ENCODE data around the gene USH2A. TPM values are rescaled to one million over a fixed set of nuclear protein-coding genes. Genes with fewer than 3 reads are reported as not detected.

The USH2A gene
- total RNA-seq, 1 donor from 2014 or later: not detected

- no peak for TF ChIP-seq CTCF (IDR thresholded peaks at IDR 0.05; ENCODE audit: insufficient read depth, low read length, poor library complexity, severe bottlenecking)
- no peaks in the 10 kb centered on the region for H3K36me3 ChIP-seq (ENCODE audit: control insufficient read depth, insufficient read depth, low read length)
- no peak overlapping the region for H3K4me3 ChIP-seq (ENCODE audit: low read depth, low read length)
- H3K27me3 ChIP-seq (ENCODE audit: control insufficient read depth, insufficient read depth, low read length): no peaks in the 10 kb centered on the region
- no peak for DNase-seq (ENCODE audit: low read depth)
Measured at GRCh38 chr1:216210081-216210480, 213.2 kb downstream of the USH2A start.

GRCh38 chr1:216209125-216209524, 214.1 kb downstream of the USH2A start:
- H3K4me3 ChIP-seq (ENCODE audit: low read depth, low read length): no peak overlapping the region
- no peaks in the 10 kb centered on the region for H3K36me3 ChIP-seq (ENCODE audit: control insufficient read depth, insufficient read depth, low read length)
- DNase-seq (ENCODE audit: low read depth): no peak
- no peaks in the 10 kb centered on the region for H3K27me3 ChIP-seq (ENCODE audit: control insufficient read depth, insufficient read depth, low read length)
- TF ChIP-seq CTCF (IDR thresholded peaks at IDR 0.05; ENCODE audit: insufficient read depth, low read length, poor library complexity, severe bottlenecking): no peak

GRCh38 chr1:216207154-216207553, 216.1 kb downstream of the USH2A start:
- H3K36me3 ChIP-seq (ENCODE audit: control insufficient read depth, insufficient read depth, low read length): no peaks in the 10 kb centered on the region
- no peak for TF ChIP-seq CTCF (IDR thresholded peaks at IDR 0.05; ENCODE audit: insufficient read depth, low read length, poor library complexity, severe bottlenecking)

GRCh38 chr1:216205176-216205575, 218.1 kb downstream of the USH2A start:
- H3K36me3 ChIP-seq (ENCODE audit: control insufficient read depth, insufficient read depth, low read length): no peaks in the 10 kb centered on the region
- H3K27me3 ChIP-seq (ENCODE audit: control insufficient read depth, insufficient read depth, low read length): no peaks in the 10 kb centered on the region
- no peak for DNase-seq (ENCODE audit: low read depth)
- no peak for TF ChIP-seq CTCF (IDR thresholded peaks at IDR 0.05; ENCODE audit: insufficient read depth, low read length, poor library complexity, severe bottlenecking)
- H3K4me3 ChIP-seq (ENCODE audit: low read depth, low read length): no peak overlapping the region

More at GRCh38 chr1:216207154-216207553, 216.1 kb downstream of the USH2A start:
- Histone ChIP-seq H3K27me3 (ENCODE audit: control insufficient read depth, insufficient read depth, low read length) (no peaks in the 10 kb centered on the region), H3K4me3 (ENCODE audit: low read depth, low read length) (no peak overlapping the region)
- no peak for DNase-seq (ENCODE audit: low read depth)

GRCh38 chr1:216201946-216202345, 221.3 kb downstream of the USH2A start:
- Histone ChIP-seq H3K4me3 (ENCODE audit: low read depth, low read length) (no peak overlapping the region), H3K36me3 (ENCODE audit: control insufficient read depth, insufficient read depth, low read length) (no peaks in the 10 kb centered on the region), H3K27me3 (ENCODE audit: control insufficient read depth, insufficient read depth, low read length) (no peaks in the 10 kb centered on the region)
- DNase-seq (ENCODE audit: low read depth): no peak
- TF ChIP-seq CTCF (IDR thresholded peaks at IDR 0.05; ENCODE audit: insufficient read depth, low read length, poor library complexity, severe bottlenecking): no peak

- no peak for DNase-seq (ENCODE audit: low read depth)
- Histone ChIP-seq H3K36me3 (ENCODE audit: control insufficient read depth, insufficient read depth, low read length) (no peaks in the 10 kb centered on the region), H3K27me3 (ENCODE audit: control insufficient read depth, insufficient read depth, low read length) (no peaks in the 10 kb centered on the region), H3K4me3 (ENCODE audit: low read depth, low read length) (no peak overlapping the region)
- no peak for TF ChIP-seq CTCF (IDR thresholded peaks at IDR 0.05; ENCODE audit: insufficient read depth, low read length, poor library complexity, severe bottlenecking)
Measured at GRCh38 chr1:216200941-216201340, 222.3 kb downstream of the USH2A start.
